GM19193 (cell line): ENCODE results near the gene TBC1D8.

Experiments
- POLR2A ChIP-seq: IDR thresholded peaks from 4 replicates; pipeline ENCODE4 v1.6.1; 2011; ENCODE audit not compliant: insufficient read depth, insufficient read length; ENCODE audit errors: extremely low read depth

TBC1D8 gene

GRCh38 chr2:100969998-100970397 is 181.2 kb downstream of the TBC1D8 start:
- no peak for TF ChIP-seq POLR2A

GRCh38 chr2:100968146-100969145 is 182.7 kb downstream of the TBC1D8 start:
- no peak for TF ChIP-seq POLR2A

GRCh38 chr2:100967716-100968115 is 183.5 kb downstream of the TBC1D8 start:
- TF ChIP-seq POLR2A = no peak

GRCh38 chr2:100965596-100965995 is 185.6 kb downstream of the TBC1D8 start:
- no peak for TF ChIP-seq POLR2A

- no peak for TF ChIP-seq POLR2A
These were observed 186.5 kb downstream of the TBC1D8 start for GRCh38 chr2:100964681-100965169.

- no peak for TF ChIP-seq POLR2A
These were observed 187.0 kb downstream of the TBC1D8 start for GRCh38 chr2:100964222-100964621.

- TF ChIP-seq POLR2A = no peak
These were observed 188.2 kb downstream of the TBC1D8 start for GRCh38 chr2:100963026-100963375.

- no peak for TF ChIP-seq POLR2A
These were observed 188.7 kb downstream of the TBC1D8 start for GRCh38 chr2:100962366-100963025.

GRCh38 chr2:100960688-100961087 is 190.5 kb downstream of the TBC1D8 start:
- no peak for TF ChIP-seq POLR2A

GRCh38 chr2:100959225-100959880 is 191.8 kb downstream of the TBC1D8 start:
- TF ChIP-seq POLR2A = no peak

- TF ChIP-seq POLR2A = no peak
These were observed 193.1 kb downstream of the TBC1D8 start for GRCh38 chr2:100957996-100958653.
